ENCODE results near the gene RAB30.

GRCh38 chr11:82979824-82980223 is 91.9 kb downstream of the RAB30 start:
- TF ChIP-seq CTCF (conservative IDR thresholded peaks at IDR 0.05) = no peak
- TF ChIP-seq ZFX (IDR thresholded peaks at IDR 0.05) = no peak

Measured in C4-2B (cell line).